ENCODE data around the gene ALAD. TPM values are rescaled to one million over a fixed set of nuclear protein-coding genes. Genes with fewer than 3 reads are reported as not detected.

ALAD gene
- total RNA-seq, 1 experiment from 2014 or later = 8.9 TPM

GRCh38 chr9:113387560-113388230 lies 13.4 kb downstream of the ALAD start:
- CTCF ChIA-PET = no interaction called here
- in situ Hi-C loops (cut with HindIII; ENCODE audit: low pct_unique_long_range_greater_than_20kb, low sequenced_read_pairs) (no loop called here), intact Hi-C loops (cut with micrococcal nuclease; ENCODE audit: unreplicated experiment) (no loop called here)
- POLR2A ChIA-PET = interaction anchor here (0.5 to 0.6 kb wide), 2 partner anchors 20 to 134 kb away, joined by 3 to 9 read pairs; no protein-coding TSS in a partner anchor
- DNase-seq (ENCODE audit: low read depth, low spot score) = no peak
- H3K36me3 ChIP-seq (ENCODE audit: control insufficient read depth, insufficient read depth, low read length) = no peaks in the 10 kb centered on the region
- no peak overlapping the region for H3K27ac ChIP-seq (ENCODE audit: low read length)
- H3K4me3 ChIP-seq (ENCODE audit: low read depth in 2 of 2, low read length in 2 of 2) = no peak overlapping the region
- TF ChIP-seq POLR2AphosphoS5 (IDR thresholded peaks at IDR 0.05; ENCODE audit: low read depth, low read length) (no peak), SIN3A (IDR thresholded peaks at IDR 0.05; ENCODE audit: borderline replicate concordance, insufficient read depth, low read depth, low read length) (no peak), TCF7L2 (IDR thresholded peaks at IDR 0.05; ENCODE audit: low read depth, low read length) (no peak), REST (IDR thresholded peaks at IDR 0.05; ENCODE audit: insufficient read depth in 1 of 2, low read depth in 2 of 2, low read length in 1 of 2) (no peak), CTCF (IDR thresholded peaks at IDR 0.05) (no peak)
- ATAC-seq = no peak
- no TSS peak for BruUV-seq (replicated peaks)
- no peaks in the 10 kb centered on the region for H3K4me1 ChIP-seq (ENCODE audit: control insufficient read depth, insufficient read depth, low read length)
- no peaks in the 10 kb centered on the region for H3K27me3 ChIP-seq (ENCODE audit: control insufficient read depth, insufficient read depth, low read length)
- H3K9me3 ChIP-seq (ENCODE audit: control insufficient read depth, insufficient read depth, low read depth, low read length) = no peaks in the 10 kb centered on the region

- Histone ChIP-seq H3K4me1 (ENCODE audit: control insufficient read depth, insufficient read depth, low read length) (no peaks in the 10 kb centered on the region), H3K27me3 (ENCODE audit: control insufficient read depth, insufficient read depth, low read length) (no peaks in the 10 kb centered on the region), H3K4me3 (ENCODE audit: low read depth in 2 of 2, low read length in 2 of 2) (no peak overlapping the region), H3K9me3 (ENCODE audit: control insufficient read depth, insufficient read depth, low read depth, low read length) (no peaks in the 10 kb centered on the region), H3K27ac (ENCODE audit: low read length) (no peak overlapping the region), H3K36me3 (ENCODE audit: control insufficient read depth, insufficient read depth, low read length) (no peaks in the 10 kb centered on the region)
- TF ChIP-seq REST (IDR thresholded peaks at IDR 0.05; ENCODE audit: insufficient read depth in 1 of 2, low read depth in 2 of 2, low read length in 1 of 2) (no peak), TCF7L2 (IDR thresholded peaks at IDR 0.05; ENCODE audit: low read depth, low read length) (no peak), CTCF (IDR thresholded peaks at IDR 0.05) (no peak), SIN3A (IDR thresholded peaks at IDR 0.05; ENCODE audit: borderline replicate concordance, insufficient read depth, low read depth, low read length) (no peak), POLR2AphosphoS5 (IDR thresholded peaks at IDR 0.05; ENCODE audit: low read depth, low read length) (no peak)
- intact Hi-C loops (cut with micrococcal nuclease; ENCODE audit: unreplicated experiment) (no loop called here), in situ Hi-C loops (cut with HindIII; ENCODE audit: low pct_unique_long_range_greater_than_20kb, low sequenced_read_pairs) (no loop called here)
- ATAC-seq (no peak), DNase-seq (ENCODE audit: low read depth, low spot score) (no peak)
- POLR2A ChIA-PET = no interaction called here
- TSS peak; percentile 89 for BruUV-seq (replicated peaks)
- CTCF ChIA-PET = interaction anchor here (0.6 kb wide), 1 partner anchor 16 kb away, joined by 3 read pairs; no protein-coding TSS in a partner anchor
Measured at GRCh38 chr9:113386571-113387393, 14.3 kb downstream of the ALAD start.

Data from Panc1 (cell line).